ENCODE measurements around the gene HNRNPF. TPM values are rescaled to one million over a fixed set of nuclear protein-coding genes. Genes with fewer than 3 reads are reported as not detected.

HNRNPF gene
- total and polyA plus RNA-seq, 2 of the 8 experiments (the other 6 are each of a cell fraction or from before 2014, with no cell fraction given) = 209 to 389 TPM

GRCh38 chr10:43361547-43362190, 47.3 kb downstream of the HNRNPF start (continued):
- TF ChIP-seq RNF2 (IDR thresholded peaks at IDR 0.05; ENCODE audit: borderline replicate concordance, low read depth, low read length, missing control alignments, poor library complexity, severe bottlenecking) (no peak), BACH1 (IDR thresholded peaks at IDR 0.05; ENCODE audit: low read length) (no peak), ATF2 (IDR thresholded peaks at IDR 0.05; ENCODE audit: low read length) (no peak)

Measured in H1 (cell line).